Colon (tissue), 2 donors: ENCODE data around the gene GALNT17.

Experiments
- FAIRE-seq: peaks from 2 replicates; lab custom pipeline; 2012; peaks lifted over from hg19 to GRCh38; lab: Jason Lieb, UNC
- donor health status: control.
- donor health status: control.

GALNT17 gene

GRCh38 chr7:71342202-71342601, 210.3 kb downstream of the GALNT17 start:
- FAIRE-seq, result no peak

DNA sequence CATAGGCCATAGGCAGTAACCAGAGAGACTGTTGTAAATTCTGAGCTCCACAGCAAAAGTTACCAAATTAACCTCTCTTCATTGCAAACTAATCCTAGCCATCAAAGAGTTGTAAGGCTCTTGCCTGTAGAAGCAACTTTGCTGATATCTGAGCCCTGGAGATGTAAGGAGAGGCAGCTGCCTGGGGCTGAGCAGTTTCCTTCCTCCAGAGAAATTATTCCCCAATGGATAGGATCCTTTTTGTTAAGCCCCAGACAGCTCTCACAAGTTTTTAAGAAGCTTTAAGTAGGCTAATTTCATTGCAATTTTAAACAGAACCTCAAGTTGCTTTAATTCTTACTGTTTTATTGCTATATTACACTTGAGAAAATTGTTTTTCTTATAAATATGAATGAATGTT, 211.1 kb downstream of the GALNT17 start:
- FAIRE-seq, result no peak

DNA sequence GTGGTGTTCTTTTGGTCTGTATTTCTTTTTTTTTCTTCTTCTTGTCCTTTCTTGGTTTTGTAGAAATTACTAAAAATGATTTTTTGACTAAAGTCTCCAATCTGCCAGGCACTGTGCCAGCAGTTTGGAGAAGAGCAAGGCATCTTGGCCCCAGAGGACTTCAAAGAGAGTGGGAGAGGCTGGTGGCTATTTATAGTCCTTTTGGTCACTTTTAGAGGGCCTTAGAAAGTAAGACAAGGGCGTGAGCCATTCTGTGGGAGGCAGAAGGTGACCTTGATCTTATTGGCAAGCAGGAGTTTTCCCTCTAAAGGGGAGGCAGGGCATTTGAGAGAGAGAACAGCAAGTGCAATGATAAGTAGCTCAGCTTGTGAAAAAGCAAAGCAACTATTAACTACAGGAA, 211.9 kb downstream of the GALNT17 start:
- FAIRE-seq, result no peak

- FAIRE-seq, result no peak
These were observed 213.4 kb downstream of the GALNT17 start for GRCh38 chr7:71345117-71345884.

DNA sequence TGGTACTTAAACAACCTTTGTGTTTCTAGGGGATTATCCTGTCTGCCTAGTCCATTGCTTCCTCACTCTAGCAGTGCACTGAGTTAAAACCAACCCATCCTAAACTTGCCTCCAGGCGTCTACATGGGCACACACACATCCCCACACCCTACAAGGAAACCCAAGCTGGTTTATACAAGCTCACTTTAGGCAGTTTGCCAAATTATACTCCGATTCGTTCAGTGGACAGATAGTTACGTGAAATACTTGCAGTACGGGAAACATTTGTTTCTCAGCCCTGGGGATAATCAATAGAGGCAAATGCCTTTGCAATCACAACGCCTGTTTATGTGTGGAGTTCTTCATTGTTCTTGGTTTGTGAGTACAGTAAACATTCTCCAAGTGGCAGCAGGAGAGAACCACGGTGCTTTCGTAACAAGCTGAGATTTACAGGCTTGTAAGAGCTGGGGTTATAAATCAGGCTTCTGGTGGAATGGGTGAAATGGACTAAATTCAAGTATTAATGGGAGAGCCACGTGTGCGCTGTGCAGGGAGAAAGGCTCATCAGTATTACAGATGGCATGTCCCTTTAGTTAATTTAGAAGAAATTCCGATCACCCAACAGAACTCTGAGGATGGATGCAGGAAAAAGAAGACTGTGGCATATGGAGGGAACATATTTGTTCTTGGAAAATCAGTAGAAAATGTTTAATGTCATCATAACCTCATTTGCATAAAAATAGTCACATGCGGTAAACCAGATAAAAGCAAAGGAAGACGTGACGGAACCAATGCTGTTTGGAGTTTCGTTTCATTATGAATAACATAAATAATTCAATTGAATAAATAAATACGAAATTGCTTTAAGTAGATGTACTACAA, 217.1 kb downstream of the GALNT17 start:
- FAIRE-seq, result no peak

DNA sequence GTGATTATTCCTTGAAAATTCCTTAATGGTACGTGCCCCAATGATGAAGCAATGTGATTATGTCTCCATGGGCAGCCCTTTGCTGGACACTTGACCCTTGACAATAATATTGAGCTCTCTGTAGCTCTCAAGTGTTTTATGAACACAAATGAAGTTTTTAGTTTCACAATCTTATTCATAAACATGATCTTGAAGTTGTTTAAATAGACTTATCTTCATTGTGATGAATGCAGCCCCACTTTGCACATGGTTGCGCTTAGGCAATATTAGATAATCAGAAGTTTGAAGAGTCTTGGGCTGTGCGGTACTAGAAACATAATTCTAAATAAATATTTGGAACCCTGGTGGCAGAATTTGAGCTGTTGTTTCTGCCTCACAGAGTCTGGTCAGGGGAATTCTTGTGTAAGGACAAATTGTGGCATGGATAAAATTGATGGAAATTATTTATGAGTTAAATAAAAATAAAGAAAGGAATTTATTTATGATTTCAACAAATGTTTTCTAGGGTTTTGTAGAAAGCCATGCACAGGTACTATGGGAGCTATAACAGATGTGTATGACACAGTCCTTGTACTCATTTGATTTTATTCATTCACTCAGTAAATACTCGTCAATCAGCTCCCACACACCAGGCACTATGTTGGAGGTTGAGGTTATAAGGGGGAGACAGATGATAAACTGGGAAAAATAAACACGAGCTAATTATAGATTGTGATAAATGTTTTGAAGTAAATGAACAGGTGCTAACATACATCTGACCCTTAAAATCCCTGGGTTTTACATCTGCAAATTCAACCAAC, 217.9 kb downstream of the GALNT17 start:
- FAIRE-seq, result no peak

DNA sequence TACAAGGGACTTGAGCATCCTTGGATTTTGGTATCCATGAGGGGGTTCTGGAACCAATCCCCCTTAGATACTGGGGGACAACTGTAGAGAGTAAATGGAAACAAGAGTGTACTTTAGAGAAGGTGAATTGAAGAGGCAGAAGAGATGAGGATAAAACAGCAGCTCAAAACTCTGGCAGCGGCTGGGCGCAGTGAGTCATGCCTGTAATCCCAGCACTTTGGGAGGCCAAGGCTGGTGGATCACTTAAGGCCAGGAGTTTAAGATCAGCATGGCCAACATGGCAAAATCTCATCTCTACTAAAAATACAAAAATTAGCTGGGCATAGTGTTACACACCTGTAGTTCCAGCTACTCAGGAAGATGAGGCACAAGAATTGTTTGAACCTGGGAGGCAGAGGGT, 218.7 kb downstream of the GALNT17 start:
- no peak for FAIRE-seq

DNA sequence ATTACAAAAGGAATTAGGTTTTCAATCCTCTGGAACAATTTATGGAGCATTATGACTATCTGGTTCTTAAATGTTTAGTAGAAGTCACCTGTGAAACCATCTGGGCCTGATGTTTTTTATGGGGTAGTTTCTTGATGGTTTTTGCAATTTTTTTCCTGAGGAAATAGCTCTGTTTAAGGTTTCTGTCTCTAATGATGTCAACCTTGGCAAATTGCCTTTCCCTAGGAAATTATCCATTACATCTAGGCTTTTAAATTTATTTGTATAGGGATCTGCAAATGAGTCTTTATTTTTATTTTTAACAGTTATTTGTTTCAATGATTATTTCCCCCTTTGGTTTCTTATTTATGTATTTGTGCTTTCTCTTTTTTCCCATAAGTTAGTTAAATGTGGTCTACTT, 222.8 kb downstream of the GALNT17 start:
- no peak for FAIRE-seq

DNA sequence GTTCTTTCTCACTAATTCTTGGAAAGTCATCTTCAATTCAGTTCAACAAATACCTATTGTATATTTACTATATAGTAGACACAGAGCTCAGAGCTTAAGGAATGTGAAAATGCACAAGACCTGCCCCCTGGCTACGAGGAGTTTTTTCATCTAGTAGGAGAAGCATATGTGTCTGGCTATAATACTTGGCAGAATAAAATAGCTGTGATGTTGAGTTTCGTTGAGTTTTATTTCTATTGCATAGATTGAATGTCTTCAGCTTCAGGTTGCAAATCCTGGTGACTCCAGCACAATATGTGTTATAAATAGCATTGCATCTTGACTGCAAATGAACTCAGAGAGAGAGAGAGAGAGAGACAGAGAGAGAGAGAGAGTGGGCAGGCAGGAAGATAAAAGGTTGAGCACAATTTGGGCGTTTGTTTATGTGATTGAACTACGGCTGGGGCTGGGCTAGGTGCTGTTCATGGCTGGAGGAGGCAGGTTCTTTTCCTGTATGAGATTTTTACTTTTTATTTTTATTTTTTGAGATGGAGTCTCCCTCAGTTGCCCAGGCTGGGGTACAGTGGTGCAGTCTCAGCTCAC, 229.6 kb downstream of the GALNT17 start:
- FAIRE-seq, result no peak

DNA sequence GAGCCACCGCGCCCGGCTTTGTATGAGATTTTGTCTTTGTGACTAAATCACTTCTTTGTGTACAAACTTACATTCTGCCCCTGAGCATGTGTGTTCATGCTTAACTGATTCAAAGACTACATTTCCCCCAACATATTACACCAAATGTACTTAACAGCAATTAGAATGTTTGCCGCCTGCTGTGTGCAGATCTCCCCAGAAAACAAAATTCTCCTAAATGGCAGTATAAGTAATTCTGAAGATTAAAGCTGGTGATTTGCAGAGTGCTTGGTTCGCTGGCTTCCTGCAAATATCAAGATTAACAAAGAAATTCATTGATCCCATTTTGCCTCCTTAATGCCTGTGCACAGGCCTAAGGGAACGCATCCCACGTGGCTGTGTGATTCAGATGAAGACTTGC, 230.3 kb downstream of the GALNT17 start:
- FAIRE-seq, result no peak

DNA sequence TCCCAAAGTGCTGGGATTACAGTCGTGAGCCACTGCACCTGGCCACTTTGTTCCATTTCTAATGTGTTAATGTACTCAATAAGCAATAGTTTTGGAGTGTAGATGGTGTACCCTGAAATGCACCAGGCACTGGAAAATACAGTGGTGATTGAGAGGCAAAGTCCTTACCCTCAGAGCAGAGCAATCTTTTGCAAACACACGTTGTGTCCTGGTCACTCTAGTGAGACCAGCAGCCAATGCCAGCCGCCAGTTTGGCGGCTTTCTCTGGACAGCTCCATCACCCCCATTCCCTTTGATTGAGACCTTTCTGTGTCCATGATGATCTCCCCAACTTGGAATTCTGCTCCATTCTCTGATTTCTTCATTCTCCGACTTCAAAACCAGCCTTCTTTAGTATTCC, 231.3 kb downstream of the GALNT17 start:
- FAIRE-seq, result no peak

GRCh38 chr7:71363627-71364026, 231.7 kb downstream of the GALNT17 start:
- FAIRE-seq, result no peak

GRCh38 chr7:71364551-71364950, 232.6 kb downstream of the GALNT17 start:
- no peak for FAIRE-seq

DNA sequence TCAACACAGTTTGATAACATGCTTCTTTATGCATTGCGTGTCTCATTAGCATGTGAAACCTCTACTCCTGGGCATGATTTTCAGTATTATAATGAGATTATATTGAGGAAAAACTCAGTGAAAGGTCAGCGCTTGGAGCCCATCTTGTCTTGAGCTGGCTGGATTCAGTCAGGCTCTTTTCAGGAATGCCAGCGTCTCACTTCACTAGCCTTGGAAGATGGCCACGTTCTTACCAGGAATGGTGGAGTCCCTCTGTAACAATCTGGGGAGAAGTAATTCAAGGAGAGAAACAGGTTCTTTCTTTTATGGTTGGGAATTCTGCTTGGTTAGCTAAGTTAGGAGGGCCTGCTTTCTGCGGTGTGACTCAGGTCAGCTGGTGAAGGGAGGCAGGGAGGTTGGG, 241.0 kb downstream of the GALNT17 start:
- FAIRE-seq, result no peak

- no peak for FAIRE-seq
These were observed 245.1 kb downstream of the GALNT17 start for GRCh38 chr7:71377062-71377461.

DNA sequence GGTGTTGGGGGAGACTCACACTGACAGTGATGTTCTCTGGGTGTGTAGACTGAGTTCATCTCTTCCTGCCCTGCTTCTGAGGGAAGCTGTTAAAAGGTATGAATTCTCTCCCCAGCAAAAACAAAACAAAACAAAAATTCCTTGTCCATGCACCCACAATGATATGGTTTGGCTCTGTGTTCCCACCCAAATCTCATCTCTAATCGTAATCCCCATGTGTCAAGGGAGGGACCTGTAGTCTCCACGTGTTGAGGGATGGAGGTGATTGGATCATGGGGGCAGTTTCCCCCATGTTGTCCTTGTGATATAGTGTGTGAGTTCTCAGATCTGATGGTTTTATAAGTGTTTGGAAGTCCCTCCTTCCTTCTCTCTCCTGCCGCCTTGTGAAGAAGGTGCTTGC, 245.5 kb downstream of the GALNT17 start:
- no peak for FAIRE-seq

- no peak for FAIRE-seq
These were observed 252.2 kb downstream of the GALNT17 start for GRCh38 chr7:71384094-71384493.

- no peak for FAIRE-seq
These were observed 253.4 kb downstream of the GALNT17 start for GRCh38 chr7:71385330-71385729.

GRCh38 chr7:71386152-71386785, 254.3 kb downstream of the GALNT17 start:
- no peak for FAIRE-seq

DNA sequence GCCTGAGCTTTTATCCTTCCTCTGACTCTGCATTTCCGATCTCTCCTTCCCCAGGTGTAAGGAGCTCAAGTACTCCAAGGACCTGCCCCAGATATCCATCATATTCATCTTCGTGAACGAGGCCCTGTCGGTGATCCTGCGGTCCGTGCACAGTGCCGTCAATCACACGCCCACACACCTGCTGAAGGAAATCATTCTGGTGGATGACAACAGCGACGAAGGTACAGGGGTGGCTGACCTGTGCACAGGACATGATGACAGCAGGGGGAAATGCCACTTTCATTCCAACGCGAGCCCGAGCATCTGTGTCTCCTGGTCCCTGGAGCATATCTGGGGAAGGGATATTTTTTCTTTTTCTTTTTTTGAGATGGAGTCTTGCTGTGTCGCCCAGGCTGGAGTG, 256.2 kb downstream of the GALNT17 start:
- no peak for FAIRE-seq

GRCh38 chr7:71389976-71390375, 258.0 kb downstream of the GALNT17 start:
- FAIRE-seq, result no peak

GRCh38 chr7:71393661-71394060, 261.7 kb downstream of the GALNT17 start:
- no peak for FAIRE-seq
